Activated T-helper 9 cell treated with anti-CD3 and anti-CD28 coated beads, Interleukin-2, amount 50 U/mL, for 16 hours (primary cell): Measurements from ENCODE around the gene CCNE1.

ENCODE experiments used
- DNase-seq: peaks from one replicate; pipeline ENCODE4 v3.0.0-alpha.2; 2020; ENCODE audit warnings: low read depth

Gene CCNE1

GRCh38 chr19:29811125-29812079 is at the start of gene CCNE1:
Gene CCNE1, plus strand, starts transcription at chr19:29811991. Its CDS starts 565 bp downstream, at chr19:29812556.
- peak; percentile 93 for DNase-seq

- no peak for DNase-seq
Observed at GRCh38 chr19:29763196-29763595, 48.6 kb upstream of the CCNE1 start.

- no peak for DNase-seq
Observed at GRCh38 chr19:29764361-29764760, 47.4 kb upstream of the CCNE1 start.

GRCh38 chr19:29766100-29766499 is 45.7 kb upstream of the CCNE1 start:
- no peak for DNase-seq

GRCh38 chr19:29767039-29767735 is 44.6 kb upstream of the CCNE1 start:
- no peak for DNase-seq

- no peak for DNase-seq
Observed at GRCh38 chr19:29768166-29768565, 43.6 kb upstream of the CCNE1 start.

GRCh38 chr19:29769997-29770396 is 41.8 kb upstream of the CCNE1 start:
- DNase-seq: no peak

GRCh38 chr19:29770648-29771047 is 41.1 kb upstream of the CCNE1 start:
- DNase-seq: no peak

GRCh38 chr19:29771708-29772414 is 39.9 kb upstream of the CCNE1 start:
- DNase-seq: no peak

- no peak for DNase-seq
Observed at GRCh38 chr19:29772696-29773095, 39.1 kb upstream of the CCNE1 start.

GRCh38 chr19:29773141-29773540 is 38.6 kb upstream of the CCNE1 start:
- DNase-seq: no peak

GRCh38 chr19:29774126-29774525 is 37.7 kb upstream of the CCNE1 start:
- DNase-seq: no peak

GRCh38 chr19:29777781-29778309 is 33.9 kb upstream of the CCNE1 start:
- no peak for DNase-seq

- DNase-seq: no peak
Observed at GRCh38 chr19:29779921-29780320, 31.9 kb upstream of the CCNE1 start.

- no peak for DNase-seq
Observed at GRCh38 chr19:29781386-29782259, 30.2 kb upstream of the CCNE1 start.

- no peak for DNase-seq
Observed at GRCh38 chr19:29782260-29782580, 29.6 kb upstream of the CCNE1 start.

- no peak for DNase-seq
Observed at GRCh38 chr19:29783627-29784190, 28.1 kb upstream of the CCNE1 start.

- no peak for DNase-seq
Observed at GRCh38 chr19:29784598-29785223, 27.1 kb upstream of the CCNE1 start.

GRCh38 chr19:29785360-29785759 is 26.4 kb upstream of the CCNE1 start:
- DNase-seq: no peak

GRCh38 chr19:29785955-29786589 is 25.7 kb upstream of the CCNE1 start:
- DNase-seq: no peak
